ENCODE results near the gene ZBP1.
A peak's percentile ranks its signal among the peaks of the same experiment; 100 is the strongest.

The ZBP1 gene

DNA sequence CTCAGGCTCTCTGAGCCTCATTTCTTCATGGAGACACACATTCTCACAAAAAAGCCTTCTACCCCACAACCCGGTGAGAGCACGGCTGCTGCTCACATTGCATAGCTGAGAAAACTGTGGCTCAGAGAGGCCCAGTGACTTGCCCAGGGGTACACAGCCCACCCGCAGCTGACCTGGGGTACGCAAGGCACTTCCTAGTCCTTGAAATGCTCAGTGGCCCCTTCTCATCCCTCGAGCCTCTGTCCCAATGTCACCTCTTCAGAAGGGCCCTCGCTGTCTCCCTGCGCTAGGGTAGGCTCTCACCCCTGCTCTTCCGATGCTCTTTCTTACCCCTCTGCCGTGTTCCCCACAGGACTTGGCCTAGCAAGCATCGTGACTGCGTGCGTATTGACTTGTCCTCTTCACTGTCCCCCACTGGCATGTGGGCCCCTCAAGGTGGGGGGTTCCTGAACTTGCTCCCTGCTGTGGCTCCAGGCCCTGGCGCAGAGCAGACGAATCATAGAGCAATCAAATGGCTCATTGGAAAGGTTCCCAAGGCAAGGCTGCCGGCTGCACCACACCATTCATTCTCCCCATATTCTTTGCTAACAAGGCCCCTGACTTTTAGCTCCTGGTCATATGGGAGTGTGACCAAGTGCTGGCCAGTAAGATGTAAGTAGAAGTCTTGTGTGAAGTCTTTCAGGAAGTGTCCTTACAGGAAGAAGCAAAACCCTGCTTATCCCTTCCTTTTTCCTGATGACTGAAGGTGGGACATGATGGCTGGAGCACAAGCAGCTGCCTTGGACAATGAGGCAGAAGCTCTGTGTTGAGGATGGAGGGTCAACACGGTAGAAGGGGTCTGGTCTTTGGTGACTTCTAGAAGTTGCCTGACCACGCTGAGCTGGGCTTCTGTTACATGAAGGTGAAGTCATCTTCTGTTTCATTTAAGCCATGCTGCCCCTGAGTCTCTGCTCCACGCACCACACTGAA lies 36.7 kb downstream of the ZBP1 start:
- no peak for DNase-seq

DNA sequence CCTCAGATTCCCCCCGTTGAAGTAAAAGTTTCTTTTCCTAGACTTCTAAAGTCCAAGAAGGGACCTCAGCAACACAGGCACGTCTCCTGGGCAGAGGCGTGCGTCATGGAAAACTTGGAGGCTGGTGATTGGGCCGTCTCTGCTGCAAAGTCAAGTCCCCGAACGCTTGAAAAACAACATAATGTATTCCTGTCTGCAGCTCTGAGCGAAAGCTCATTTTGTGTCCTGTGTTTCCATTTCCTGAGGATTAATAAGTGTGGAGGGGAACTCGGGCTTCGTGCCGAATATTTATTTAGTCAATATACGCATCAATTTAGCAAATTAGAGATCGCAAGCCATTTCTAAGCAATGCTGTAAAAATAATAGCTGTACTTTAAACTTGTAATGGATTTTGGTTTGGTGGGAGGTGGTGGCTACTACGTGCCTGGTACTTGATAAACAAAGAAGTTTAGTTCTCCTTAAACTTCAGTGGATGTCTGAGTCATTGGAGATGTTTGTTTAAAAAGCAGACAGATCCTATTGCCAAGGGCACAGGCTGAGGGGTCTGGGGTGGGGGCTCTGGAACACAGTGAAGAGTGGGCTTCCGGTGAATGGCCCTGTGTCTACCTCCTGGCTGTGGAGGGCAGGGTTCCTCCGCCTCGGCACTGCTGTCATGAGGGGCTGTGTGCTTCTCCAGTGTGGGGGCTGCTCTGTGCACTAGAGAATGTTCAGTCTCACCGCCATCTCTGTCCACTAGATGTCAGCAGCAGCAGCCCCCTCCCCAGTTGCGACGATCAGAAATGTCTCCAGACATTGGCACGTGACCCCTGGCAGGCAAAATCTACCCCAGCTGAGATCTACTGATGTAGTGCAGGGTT lies 37.6 kb downstream of the ZBP1 start:
- DNase-seq, result peak; percentile 54

DNA sequence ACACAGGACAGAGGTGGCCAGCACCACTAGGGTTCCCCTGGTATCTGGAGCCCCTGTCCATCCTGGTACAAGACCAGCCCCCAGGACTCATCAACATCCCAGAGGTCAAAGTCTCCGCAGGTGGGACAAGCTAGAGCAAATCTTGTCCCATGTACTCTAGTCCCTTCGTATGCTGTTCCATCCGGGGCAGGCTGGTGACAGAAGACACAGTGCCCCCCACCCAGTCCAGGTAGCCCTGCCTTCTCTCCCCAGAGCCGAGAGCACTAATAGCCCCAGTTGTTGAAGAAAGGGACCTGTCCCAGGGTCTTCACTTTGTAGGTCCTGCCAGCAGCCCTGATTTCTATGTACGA lies 38.2 kb downstream of the ZBP1 start:
- no peak for DNase-seq

DNA sequence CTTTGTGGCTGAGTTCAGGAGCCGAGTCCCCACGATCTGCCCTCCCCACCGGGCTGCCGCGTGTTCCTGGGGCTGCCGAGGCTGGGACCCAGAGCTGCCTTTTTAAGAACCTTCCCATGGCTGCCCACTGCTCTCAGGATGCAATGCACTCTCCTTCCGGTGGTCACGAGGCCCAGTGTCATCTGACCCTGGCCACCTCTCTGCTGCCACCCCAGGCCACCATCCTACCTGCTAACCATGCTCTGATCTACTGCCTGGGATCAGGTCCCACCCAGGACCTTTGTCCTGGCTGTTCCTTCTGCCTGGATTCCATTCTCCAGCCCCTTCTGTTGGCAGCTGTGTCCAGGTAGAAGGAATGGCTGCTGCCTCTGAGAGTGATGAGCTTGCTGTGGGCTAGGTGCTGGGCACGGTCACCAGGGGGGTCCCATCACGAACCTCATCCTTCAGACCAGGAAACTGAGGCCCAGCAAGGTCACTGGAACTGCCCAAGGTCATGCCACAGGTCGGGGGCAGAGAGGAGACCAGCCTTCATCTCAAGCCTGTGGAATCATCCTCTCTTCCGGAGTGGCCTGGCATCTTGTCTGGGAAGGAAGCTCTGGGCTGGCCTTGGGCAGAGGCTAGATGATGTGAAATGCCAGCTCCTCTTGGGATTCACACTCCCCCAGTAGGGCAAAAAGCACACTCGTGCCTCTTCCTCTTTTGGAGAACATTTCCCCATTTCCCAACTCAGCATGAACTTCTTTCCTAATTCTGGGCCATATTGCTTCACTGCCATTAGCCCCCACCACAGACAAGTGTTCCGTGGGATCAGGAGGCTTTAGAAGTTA lies 38.8 kb downstream of the ZBP1 start:
- no peak for DNase-seq

DNA sequence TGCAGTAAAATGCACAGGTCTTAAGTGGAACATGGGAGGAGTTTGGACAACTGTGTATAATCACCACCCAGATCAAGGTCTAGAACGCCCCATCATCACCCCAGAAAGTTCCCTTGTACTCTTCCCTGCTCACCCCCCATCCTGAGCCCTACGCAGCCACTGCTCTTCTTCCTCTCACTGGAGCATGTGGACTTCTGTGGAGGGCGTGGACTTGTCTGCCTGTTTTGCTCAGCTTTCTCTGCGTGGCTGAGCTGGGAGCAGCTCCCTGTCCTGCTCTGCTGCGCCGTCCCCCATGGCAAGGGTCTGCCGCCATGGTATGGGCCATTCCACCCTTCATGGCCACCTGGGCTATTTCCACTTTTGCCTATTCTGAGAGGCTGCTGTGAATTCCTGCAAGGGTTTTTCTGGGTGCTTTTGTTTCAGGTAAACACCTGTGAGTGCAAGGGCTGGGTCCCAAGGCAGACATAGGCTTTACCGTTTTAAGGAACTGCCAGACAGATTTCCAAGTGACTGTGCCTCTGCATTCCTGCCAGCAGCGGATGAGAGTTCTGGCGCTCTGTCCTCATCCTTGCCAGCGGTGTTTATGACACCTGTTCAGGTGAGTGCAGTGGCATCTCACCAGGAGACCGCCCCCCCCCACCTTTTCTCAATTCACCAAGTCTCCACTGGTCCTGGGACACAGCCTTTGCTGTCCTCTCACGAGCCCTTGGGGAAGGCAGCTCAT lies 39.6 kb downstream of the ZBP1 start:
- no peak for DNase-seq

DNA sequence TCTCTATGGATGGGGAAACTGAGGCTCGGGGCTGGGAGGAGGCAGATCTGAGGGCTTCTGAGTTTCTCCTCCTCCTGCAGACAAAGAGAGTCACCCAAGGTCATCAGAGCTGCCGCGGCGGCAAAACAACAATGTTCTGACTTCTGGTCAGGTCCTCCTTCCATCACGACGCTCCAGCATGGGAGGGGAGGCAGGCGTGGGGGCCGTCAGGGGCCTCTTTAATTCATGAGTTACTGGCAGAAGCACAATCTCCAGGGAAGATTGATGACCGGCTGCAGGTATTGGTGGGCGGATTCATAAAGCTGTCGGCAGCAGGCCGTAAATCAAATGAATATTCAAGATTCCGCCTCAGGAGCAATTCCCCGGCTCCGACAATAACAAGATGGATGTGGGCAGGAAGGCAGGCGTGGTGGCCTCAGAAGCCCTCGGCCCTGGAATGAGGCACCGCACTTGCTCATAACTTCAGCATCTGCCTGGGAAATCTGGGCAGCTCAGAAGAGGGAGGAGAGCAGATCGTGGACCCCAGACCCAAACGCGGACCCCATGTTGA lies 40.3 kb downstream of the ZBP1 start:
- DNase-seq, result no peak

DNA sequence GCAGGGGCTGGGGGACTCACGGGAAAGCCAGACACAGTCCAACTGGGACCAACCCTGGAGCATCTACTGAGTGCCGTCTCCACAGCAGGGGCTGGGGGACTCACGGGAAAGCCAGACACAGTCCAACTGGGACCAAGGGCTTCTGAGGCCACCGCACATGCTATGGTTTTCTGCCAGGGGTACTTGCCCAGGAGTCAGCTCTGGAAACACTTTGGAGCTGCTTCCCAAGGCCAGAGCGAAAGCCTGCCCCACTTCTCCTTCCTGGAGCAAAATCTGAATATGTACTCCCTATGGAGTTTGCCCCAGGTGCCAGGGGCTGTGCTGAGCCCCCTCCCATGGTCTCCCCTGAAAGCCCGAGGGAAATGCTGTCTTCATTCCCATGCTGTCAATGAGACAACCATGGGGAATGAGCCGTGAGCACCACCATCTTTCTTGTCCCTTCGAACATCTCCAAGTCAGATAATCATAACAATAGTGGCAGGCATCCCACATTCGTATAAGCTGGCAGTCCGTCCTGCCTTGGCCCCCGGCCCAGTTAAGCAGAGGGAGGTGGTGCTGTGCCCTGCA lies 40.8 kb downstream of the ZBP1 start:
- DNase-seq, result no peak

DNA sequence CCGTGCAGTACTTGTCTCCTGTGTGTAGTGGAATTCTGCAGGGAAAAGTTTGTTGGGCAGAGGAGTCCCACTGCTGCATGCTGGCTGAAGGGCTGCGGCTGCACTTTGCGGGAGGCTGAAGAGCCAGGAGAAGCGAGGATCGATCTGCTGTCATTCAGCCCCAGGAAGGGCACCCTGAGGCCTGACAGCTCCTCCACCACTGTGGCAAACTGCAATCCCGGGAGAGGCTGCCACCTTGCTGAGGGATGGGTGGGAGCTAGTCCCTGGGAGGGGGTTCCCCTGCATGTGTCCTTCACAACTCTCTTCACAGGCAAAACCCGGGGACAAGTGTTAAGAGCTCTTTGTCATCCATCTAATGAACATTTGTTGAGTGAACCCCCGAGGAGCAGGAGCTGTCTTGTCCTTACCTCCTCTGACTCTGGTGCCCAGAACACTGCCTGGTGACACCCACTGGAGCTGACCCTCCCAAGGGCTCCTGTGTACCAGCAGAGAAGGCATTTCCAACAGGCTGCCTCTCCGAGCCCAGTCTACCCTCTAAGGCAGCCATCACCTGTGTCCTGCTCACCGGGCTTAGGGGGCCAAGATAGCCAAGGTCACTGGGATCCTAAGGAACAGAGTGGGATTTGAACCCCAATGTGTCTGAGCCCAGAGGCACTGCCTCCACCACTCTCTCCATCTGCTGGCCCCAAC lies 41.6 kb downstream of the ZBP1 start:
- DNase-seq, result no peak

DNA sequence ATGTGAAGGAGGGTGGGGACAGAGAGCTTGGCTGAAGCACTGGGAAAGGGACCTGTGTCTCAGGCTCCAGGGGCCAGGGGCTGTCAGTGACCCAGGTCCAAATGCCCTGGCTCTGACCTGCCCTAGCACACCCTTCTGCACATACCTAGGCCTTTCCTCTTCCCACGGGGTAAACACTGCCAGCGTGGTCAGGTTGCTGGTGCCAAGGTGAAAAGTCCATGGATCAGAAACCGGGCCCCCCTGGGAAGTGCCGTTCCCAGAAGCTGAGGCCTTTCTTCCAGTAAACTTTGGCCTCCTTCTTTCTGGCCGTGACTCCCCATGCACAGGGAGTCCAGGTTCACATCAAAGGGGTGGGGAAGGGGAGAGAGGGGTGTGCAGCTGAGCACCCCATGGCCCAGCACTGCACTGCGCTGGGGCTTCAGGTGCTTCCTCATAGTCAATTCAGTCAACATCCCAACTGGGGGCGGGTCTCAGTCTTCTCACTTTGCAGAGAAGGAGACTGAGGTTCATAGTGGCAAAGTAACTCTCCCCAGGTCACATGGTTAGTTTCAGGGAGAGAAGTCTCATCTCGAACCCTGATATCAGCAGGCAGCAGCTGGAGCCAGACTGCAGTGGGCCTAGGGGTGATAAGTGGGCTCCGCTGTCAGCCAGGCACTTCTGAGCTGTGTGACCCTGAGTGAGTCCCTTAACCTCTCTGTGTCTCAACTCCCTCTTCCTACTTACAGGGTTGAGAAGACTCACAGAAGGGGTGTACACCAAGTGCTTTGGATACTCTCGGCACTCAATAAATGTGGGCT lies 42.3 kb downstream of the ZBP1 start:
- DNase-seq, result no peak

DNA sequence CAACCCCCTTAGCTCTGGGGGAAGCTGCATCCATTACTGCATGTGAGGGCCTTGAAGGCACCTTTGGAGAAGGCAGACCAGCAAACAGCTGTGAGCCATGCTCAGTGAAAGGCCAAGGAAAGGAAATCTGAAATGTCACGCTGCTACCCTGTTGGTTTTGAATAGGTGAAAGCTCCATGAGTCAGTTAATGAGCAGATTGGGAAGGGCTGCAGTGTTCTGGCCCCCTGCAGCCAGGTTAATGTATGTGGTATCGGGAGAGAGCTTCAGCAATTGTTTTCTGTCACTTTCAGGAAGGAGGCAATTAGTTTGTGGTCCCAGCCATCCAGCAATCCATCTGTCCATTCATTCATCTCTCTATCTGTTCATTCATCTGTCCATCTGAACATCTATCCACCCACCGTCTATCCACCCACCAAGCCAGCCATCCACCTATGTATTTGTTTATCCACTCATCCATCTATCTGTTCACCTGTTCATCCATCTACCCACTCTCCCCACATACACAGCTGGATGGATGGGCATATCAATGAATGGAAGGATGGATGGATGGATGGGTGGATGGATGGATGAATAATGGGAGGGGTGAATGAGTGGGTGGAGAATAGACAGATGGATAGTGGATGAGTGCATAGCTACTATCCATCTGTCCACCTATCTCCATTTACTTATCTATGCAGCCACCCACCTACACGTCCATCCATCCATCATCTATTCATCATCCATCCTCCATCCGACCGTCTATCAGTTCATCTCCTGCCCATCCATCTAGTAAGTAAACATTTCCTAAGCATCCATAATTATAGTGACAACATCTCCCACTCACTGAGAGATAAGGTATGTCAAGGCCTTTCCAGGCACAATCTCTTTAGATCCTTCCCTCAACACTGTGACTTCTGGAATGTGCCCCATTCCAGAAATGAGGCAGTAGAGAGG lies 43.3 kb downstream of the ZBP1 start:
- DNase-seq, result no peak

DNA sequence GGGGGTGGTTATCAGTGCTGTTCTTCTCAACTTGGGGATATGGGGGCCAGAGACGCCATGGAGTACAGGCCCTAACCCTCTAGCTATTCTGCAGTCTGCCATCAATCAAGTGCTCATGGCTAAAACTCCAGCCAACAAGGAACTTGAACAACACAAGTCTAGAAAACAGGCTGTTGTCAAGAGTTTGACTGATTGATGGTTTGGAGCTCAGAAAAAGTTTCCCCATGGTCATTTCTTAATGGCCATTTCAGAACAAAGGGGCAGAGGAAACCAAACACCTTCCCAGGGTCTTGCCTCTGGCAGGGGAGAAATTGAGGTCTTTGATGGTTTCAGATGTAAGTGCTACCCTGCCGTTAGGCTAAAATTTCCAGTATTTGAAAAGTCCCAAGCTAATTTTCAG lies 44.2 kb downstream of the ZBP1 start:
- no peak for DNase-seq

DNA sequence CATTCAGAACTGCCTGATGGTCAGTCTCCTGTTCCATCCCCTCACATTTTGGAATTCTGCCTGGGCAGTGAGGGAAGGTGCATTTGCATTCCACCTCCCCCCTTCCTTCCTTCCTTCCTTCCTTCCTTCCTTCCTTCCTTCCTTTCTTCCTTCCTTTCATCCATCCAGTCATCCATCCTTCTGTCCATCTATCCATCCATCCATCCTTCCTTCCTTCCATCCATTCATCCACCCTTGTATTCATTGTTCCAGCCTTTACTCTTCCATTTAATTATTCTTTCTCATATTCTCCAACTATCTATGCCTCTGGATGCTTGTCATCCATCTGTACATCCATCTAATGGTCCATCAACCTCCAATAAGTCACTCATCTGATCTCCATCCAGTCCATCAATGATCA lies 45.3 kb downstream of the ZBP1 start:
- DNase-seq, result no peak

DNA sequence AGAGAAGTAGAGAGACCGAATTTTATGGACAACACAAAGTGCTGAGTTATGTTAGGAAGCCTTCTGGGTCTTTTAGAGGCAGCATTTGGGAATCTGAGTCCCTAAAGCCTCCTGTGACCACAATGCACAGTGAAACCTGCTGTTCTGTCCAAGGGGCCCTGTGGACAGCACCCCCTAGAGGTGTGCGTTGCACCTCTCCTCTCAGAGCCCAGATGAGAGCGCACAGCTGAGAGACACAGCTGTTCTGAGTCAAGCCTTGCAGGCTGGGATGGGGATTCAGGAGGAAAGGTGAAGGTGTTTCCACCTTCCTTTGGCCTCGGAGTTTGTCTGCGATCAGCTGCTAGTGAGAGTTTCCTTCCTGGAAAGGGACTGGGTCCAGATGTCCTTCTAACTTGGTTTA lies 46.3 kb downstream of the ZBP1 start:
- no peak for DNase-seq

DNA sequence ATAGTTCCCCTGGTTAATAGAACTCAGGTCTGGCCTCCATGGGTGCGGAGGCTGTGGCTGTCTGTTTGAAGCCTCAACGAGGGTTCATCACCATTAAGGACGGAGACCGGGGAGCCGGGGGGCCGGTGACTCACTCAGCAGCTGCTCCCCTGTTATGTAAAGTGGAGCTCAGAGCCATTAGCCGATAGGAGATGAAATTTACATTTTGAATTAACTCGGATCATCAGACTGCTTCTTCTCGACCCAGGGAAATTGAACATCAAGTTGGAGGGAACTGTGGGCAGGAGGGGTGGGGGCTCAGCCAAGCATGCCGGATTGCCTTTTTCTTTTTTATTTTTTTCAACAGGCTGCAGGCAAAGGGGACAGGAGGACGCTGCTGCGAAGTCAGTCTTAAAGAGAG lies 47.0 kb downstream of the ZBP1 start:
- DNase-seq, result no peak

DNA sequence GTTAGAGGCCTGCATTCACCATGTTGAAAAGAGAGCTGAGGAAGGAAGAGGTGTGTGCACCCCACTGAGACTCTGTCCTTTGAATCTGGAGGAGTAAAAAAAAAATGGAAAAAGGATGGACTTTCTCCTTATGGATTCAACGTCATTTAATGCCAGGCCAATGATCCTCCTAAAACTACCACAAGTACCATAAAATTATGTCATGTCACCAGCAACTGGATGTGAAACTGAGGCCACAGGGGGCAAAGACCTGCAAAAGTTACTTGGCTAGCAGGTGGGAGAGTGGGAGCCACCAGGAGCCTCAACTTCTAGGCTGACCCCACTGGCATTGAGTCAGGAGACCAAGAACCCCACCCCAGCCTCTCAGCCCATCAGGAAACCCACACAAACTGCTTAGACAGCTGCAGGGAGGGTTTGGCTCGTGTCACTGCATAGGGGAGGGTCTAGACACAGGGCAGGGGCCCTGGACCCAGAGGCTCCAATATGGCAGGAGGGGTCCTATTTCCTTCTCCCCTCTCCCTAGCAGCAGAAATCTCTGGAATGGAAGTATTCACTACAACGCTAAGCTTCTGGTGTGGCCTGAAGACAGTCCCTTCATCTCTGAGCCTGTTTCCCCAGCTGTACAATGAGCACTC lies 48.3 kb downstream of the ZBP1 start:
- DNase-seq, result no peak

DNA sequence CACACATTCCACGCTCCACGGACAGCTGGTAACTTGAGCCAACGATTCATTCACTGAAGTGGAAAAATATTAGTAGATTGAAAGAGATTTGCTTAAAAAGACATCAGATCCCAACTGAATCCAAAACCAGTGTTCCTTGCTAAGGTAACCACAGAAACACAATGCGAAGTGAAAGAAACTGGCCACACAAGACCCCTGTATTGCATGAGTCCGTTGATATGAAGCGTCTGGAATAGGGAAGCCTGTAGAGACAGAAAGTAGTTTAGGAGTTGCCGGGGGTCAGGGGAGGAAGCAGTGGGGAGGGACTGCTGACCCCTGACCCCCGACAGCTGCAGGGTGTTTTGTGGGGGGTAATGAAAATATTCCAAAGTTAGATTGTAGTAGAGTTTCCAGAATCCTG lies 49.3 kb downstream of the ZBP1 start:
- DNase-seq, result no peak

DNA sequence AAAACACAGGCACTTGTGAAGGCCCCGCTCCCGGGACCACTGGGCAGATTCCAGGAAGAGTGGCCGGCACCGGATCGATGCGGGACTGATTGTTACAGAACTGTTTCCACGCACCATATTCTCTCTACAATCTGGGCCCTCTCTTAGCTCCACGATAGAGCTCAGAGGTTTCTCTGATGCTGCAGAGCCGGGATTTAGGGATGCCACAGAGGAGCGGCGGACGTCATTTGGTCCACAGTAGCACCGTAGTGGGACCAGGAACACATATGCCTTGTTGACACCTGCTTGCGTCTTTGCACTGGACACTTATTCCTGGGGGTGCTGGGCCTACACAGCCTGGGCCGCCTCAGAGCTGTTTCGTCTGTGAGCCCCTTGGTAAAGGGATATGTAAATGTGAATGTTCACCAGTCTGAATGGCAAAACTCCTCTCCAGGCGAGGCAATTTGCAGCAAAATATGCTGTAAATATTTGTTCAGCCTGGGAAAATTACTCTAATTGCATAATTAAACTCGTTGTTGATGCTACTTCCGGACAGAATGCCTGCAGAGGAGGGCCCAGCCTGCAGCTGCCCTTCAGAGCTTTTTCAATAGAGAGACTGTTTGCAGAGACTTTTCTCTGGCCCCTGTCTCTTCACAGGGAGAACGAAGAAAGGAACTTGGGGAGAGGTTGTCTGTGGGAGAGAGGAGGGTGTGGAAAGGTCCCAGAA lies 49.9 kb downstream of the ZBP1 start:
- no peak for DNase-seq

DNA sequence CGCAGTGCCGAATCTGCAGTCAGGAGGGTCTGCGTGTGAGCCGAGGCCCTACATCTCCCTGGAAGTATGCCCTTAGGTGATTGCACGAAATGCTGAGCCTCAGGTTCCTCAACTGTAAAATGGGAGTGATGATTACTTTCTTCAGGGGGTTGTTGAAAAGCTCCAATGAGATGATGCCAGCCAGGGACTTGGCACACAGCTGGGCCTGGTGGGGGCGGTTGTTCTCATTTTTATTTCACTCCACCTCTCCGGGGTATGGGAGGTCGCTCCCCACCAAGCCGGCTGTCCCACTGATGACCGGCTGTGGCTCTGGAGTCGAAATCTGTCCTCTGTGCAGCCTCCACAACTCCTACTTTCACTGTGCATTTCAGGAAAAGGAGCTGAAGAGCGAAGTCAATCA lies 51.3 kb downstream of the ZBP1 start:
- DNase-seq, result no peak

Measured in retina (tissue), 1 donor.